NCI-H2107 treated with DMSO at 0.1 percent for 48 hours (cell line): ENCODE results near the gene RHCG.

Experiments
- DNase-seq: peaks from one replicate; lab custom pipeline; 2025; ENCODE audit not compliant: unreplicated experiment; lab: John Stamatoyannopoulos, UW

Gene RHCG

DNA sequence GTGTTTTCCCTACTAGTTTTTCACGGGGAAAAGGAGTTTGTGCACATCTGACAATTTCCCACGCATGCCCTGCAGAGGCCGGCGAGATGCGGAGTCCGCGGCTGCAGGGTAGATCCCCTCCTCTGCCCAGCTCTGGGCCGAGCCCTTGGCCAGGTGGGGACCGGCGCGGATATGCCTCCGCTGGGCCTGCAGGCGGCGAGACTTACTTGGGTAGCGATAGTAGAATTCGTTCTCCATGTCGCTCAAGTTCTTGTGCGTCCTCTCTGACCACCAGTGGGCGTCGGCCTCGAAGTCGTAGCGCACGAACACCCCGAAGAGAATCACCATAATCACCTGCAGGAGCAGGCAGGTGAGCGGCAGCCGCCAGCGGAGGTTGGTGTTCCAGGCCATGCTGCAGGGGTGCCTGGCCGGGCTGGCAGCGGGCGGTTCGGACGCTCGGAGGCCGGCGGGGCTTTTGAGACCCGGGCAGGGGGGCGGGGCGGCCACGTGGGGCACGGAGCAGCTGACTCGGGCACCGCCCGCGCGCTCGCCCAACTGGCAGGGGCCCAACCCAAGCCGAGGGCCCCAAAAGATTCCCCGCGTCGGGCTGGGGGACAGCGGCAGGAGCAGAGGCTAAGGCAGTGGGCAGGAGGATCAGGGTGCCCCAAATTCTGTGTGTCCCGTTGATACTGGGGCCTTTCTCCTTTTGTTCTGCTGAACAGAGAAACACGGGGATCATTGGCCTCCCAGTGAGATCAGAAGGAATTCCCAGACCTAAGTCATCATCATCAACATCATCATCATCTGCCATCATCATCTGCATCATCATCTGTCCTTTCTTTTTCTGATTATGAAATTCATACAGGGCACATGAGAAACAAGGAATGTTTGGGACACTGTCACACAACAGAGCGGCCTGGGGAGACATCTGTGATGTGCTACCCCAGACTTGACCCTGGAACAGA, at the start of gene RHCG:
Gene RHCG (minus strand): TSS at position 429 of the 944 bp plus-strand sequence. CDS start 39 bp downstream, at position 390.
- no peak for DNase-seq

DNA sequence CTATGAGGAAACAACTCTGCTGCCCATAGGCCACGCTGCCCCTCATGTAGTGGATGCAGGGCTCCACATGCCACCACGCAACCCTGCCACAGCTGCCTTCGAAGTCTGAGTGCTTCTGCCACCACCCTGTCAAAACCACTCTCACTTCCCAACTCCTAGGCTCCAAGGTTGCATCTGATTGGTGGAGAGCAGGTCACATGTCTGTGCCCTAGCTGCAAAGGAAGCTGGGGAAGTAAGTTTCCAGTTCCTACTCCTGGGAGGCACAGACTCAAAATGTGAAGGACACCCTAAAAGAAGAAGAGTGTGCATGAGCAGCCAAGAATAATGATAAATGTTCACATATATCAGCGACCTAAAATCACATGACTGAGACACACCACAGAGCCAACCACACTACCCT, 47.0 kb upstream of the RHCG start:
- no peak for DNase-seq

DNA sequence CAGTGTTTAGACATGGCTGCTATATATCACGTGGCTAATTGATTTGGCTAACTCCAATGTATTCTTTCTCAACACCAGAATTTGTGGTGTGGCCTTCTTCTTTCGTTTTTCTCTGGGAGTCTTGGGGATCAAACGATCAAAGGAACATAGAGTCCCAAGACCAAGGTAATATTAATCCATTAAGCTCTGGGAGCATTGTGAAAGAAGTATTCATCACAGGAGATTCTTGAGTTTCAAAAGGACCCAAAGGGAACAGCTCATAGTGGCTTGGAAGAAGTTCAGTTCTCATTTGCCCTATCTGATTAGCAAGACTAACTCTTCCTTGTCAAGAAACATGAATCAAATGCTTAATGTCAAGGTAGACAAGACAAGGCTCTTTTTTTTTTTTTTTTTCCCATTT, 46.0 kb upstream of the RHCG start:
- no peak for DNase-seq

DNA sequence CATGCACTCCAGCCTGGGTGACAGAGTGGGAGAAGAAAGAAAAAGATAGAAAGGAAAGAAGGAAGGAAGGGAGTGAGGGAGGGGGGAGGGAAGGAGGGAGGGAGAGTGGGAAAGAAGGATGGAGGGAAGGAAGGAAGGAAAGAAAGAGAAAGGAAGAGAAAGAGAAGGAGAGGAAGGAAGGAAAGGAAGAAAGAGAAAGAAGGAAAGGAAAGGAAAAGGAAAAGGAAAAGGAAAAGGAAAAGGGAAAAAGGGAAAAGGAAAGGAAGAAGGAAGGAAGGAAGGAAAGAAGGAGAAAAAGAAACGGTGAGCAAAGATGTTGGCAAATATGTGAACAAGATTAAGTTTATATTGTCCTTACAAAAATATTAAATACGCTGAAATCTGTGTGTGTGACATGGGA, 42.6 kb upstream of the RHCG start:
- no peak for DNase-seq

- no peak for DNase-seq
Measured at GRCh38 chr15:89533861-89534544, 37.6 kb upstream of the RHCG start.

- no peak for DNase-seq
Measured at GRCh38 chr15:89531796-89532537, 35.6 kb upstream of the RHCG start.

GRCh38 chr15:89530976-89531375, 34.6 kb upstream of the RHCG start:
- DNase-seq, result no peak

DNA sequence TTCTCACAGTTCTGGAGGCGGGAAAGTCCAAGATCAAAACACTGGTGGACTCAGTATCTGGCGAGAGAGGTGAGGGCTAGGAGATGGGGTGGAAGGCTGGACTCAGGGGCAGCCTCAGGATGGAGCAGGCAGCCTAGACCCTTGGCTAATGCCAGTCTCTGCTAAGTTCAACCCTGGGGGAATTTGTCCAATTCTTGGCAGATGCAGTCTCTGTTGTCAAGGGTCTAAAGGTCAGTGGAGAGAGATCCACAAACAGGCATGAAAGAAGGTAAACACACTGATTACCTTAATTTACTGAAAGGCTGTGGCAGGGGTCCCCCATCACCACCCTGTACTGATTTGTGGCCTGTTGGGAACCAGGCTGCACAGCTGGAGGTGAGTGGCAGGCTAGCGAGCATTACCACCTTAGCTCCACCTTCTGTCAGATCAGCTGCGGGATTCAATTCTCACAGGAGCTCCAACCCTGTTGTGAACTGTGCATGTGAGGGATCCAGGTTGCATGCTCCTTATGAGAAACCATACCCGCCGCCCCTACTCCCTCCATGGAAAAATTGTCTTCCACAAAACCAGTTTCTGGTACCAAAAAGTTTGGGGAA, 32.5 kb upstream of the RHCG start:
- no peak for DNase-seq

- no peak for DNase-seq
Measured at GRCh38 chr15:89526601-89527441, 30.4 kb upstream of the RHCG start.

DNA sequence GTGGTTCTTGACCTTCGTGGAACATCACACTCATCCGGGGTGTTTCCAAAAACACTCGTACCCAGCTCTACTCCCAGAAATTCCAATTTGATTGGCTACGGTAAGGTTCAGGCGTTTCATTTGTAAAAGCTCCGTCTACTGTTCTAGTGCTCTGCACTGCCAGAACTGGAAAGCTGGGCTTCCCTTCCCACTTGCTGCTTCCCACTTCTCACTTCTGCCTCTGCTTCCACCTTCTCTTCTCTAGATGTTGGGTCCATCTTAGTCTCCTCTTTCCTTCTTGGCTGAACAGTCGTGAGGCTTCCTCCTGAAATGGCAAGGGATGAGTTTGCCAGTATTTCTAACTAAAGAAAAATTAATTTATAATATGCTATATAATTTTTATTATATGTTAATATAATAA, 29.8 kb upstream of the RHCG start:
- no peak for DNase-seq

GRCh38 chr15:89524184-89524583, 27.8 kb upstream of the RHCG start:
- DNase-seq, result no peak

DNA sequence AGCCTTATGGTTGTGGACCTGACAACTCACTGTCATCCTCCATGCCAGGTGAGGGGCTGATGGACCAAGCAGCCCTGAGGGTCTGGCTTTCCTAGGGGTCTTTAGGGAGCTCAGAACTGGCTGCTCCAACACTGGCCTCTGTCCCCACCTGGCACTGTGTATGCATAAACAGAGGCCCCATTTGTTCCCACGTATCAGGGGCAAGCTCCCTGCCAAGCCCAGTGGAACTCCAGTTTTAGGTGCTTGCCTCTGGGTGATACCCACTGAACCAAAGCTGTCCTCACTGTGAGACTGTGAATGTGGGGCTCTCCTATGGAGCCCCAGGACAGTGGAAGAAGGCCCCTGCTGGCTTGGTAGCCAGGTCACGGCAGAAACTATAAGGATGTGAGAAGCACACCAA, 26.7 kb upstream of the RHCG start:
- no peak for DNase-seq

- DNase-seq, result no peak
Measured at GRCh38 chr15:89521605-89522004, 25.2 kb upstream of the RHCG start.

DNA sequence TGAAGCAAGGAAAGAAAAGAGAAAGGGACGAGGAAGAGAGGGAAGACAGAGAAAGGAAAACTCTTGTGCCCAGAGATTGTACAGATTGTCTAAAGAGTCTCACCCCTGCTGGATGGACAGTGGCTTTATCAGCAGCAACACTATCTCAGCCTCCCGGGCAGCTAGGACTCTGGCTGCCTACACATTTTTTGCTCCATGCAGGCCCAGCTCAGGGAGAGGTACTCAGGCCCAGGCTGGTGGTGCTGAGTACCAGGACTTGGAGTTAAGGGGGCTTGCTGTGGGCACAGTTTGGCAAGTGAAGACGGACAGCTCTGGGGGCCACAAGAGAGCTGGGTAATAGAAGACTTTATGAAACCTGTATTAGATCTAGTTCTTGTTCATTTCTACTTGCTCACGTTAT, 19.1 kb upstream of the RHCG start:
- no peak for DNase-seq

- no peak for DNase-seq
Measured at GRCh38 chr15:89514596-89515406, 18.4 kb upstream of the RHCG start.

- no peak for DNase-seq
Measured at GRCh38 chr15:89514186-89514585, 17.8 kb upstream of the RHCG start.

DNA sequence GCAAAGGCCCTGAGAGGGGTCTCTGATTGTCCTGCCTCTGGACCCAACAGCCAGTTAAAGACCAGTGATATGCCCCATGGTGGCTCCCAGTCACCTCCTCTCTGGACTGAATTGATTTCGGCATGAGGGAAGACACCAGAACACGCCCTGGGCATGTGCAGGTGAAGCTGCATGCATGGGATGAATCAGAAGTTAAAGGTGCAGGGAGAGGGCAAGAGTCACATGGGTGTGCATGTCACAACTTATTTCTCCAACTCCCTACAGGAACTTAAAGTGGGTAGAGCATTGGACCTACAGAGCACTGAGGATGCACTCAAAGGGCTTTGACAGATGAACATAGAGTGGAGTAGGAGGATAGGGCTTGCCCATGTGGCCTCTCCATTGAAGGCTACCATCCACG, 16.9 kb upstream of the RHCG start:
- no peak for DNase-seq

DNA sequence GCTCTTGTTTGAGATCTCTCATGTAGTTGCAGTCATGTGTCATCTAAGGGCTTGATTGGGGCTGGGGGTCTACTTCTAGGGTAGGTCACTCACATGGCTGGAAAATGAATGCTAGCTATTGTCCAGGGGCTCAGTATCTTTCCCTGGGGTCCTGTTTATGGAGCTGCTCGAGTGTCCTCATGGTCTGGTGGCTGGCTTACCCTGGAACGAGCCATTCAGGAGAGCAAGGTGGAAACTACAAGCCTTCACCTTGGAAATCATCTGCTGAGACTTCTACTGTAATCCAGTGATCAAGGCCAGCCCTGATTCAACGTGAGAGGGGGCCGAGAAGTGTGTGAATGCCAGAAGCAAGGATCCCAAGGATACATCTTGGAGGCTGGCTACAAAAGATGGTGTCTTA, 16.2 kb upstream of the RHCG start:
- no peak for DNase-seq

DNA sequence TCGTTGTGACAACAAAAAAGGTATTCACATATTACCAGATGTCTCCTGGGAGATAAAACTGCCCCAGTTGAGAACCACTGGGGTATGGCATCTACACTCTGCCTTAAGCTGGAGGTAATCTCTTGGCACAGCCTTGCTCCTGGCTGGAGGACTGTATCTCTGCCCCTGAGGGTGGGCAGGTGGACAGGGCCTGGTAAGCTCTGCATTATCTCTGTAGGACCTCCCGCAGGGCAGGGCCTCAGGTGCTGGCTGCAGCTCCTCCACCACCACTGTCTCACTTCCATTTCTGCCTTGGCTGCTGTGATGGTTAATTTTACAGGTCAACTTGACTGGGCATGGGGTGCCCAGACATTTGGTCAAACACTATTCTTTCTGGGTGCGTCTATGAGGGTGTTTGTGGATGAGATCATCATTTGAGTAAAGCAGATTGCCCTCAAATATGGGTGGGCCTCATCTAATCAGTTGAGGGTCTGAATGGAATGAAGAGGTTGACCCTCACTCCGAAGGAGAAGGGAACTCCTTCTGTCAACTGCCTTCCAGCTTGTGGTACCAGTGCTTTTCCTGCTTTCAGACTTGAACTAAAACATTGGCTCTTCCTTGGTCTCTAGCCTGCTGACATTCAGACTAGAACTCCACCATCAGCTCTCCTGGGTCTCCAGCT, 9.8 kb upstream of the RHCG start:
- no peak for DNase-seq
